ENCODE measurements around the gene NDUFB2.

The NDUFB2 gene

GRCh38 chr7:140752533-140752932 is 56.0 kb downstream of the NDUFB2 start:
- Histone ChIP-seq H3K27me3 (ENCODE audit: control insufficient read depth in 1 of 2, insufficient read depth in 2 of 2, low read length in 2 of 2) (no peaks in the 10 kb centered on the region), H3K9ac (ENCODE audit: low read length) (no peak overlapping the region), H3K36me3 (ENCODE audit: insufficient read depth, low read length) (peaks cover 7% of the 10 kb centered on the region), H3K27ac (ENCODE audit: low read depth, low read length) (no peak overlapping the region), H3K4me3 (ENCODE audit: low read depth in 1 of 2, low read length in 2 of 2) (no peak overlapping the region), H3K9me3 (ENCODE audit: low read length) (no peaks in the 10 kb centered on the region), H3K4me1 (ENCODE audit: insufficient read depth, low read length) (no peaks in the 10 kb centered on the region)

GRCh38 chr7:140754506-140754905 is 58.0 kb downstream of the NDUFB2 start:
- no peak overlapping the region for H3K27ac ChIP-seq (ENCODE audit: low read depth, low read length)
- H3K9me3 ChIP-seq (ENCODE audit: low read length), result no peaks in the 10 kb centered on the region
- no peak overlapping the region for H3K4me3 ChIP-seq (ENCODE audit: low read depth in 1 of 2, low read length in 2 of 2)
- no peaks in the 10 kb centered on the region for H3K27me3 ChIP-seq (ENCODE audit: control insufficient read depth in 1 of 2, insufficient read depth in 2 of 2, low read length in 2 of 2)
- no peaks in the 10 kb centered on the region for H3K4me1 ChIP-seq (ENCODE audit: insufficient read depth, low read length)
- peaks cover 7% of the 10 kb centered on the region for H3K36me3 ChIP-seq (ENCODE audit: insufficient read depth, low read length)
- H3K9ac ChIP-seq (ENCODE audit: low read length), result no peak overlapping the region

All from muscle layer of colon (tissue), 2 donors.